MM.1S (cell line): ENCODE data around the gene PTPRN2.

Experiments used
- DNase-seq: peaks from one replicate; pipeline ENCODE4 v3.0.0-alpha.2; 2015
- H2AFZ ChIP-seq: fragments of 300-600 bp; sonication (generic); 2 replicates; pipeline ENCODE4 v1.6.0; 2016; ENCODE audit warnings: antibody characterized with exemption, low read length
- H3F3A ChIP-seq: fragments of 300-600 bp; sonication (generic); 2 replicates; pipeline ENCODE4 v1.6.1; 2016; ENCODE audit warnings: mild to moderate bottlenecking, antibody characterized with exemption, low read length, moderate library complexity, mixed read lengths; ENCODE audit not compliant: insufficient read depth
- H3K27ac ChIP-seq: fragments of 300-600 bp; sonication (generic); 2 replicates; pipeline ENCODE4 v1.5.1; 2016; ENCODE audit warnings: mild to moderate bottlenecking, low read length
- H3K27me3 ChIP-seq: fragments of 300-600 bp; sonication (generic); replicated peaks from 2 replicates; pipeline ENCODE4 v1.6.0; 2016; ENCODE audit warnings: low read length; ENCODE audit not compliant: insufficient read depth
- H3K36me3 ChIP-seq: fragments of 300-600 bp; sonication (generic); replicated peaks from 2 replicates; pipeline ENCODE4 v1.6.1; 2016; ENCODE audit warnings: mild to moderate bottlenecking, low read length, mixed read lengths; ENCODE audit not compliant: insufficient read depth
- H3K4me1 ChIP-seq: fragments of 300-600 bp; sonication (generic); 2 replicates; pipeline ENCODE4 v1.6.1; 2016; ENCODE audit warnings: low read length, mixed read lengths
- H3K4me2 ChIP-seq: fragments of 300-600 bp; sonication (generic); 2 replicates; pipeline ENCODE4 v1.6.0; 2016; ENCODE audit warnings: low read depth, low read length
- H3K4me3 ChIP-seq: fragments of 300-600 bp; sonication (generic); 2 replicates; pipeline ENCODE4 v1.5.1; 2016; ENCODE audit warnings: low read length, mixed read lengths
- H3K79me2 ChIP-seq: fragments of 300-600 bp; sonication (generic); 2 replicates; pipeline ENCODE4 v1.6.1; 2016; ENCODE audit warnings: mixed run types, low read length, mixed read lengths
- H3K9ac ChIP-seq: fragments of 300-600 bp; sonication (generic); 2 replicates; pipeline ENCODE4 v1.6.1; 2016; ENCODE audit warnings: low read length, mixed read lengths
- H3K9me2 ChIP-seq: fragments of 300-600 bp; sonication (generic); replicated peaks from 2 replicates; pipeline ENCODE4 v1.6.1; 2016; ENCODE audit warnings: mild to moderate bottlenecking, low read length, mixed read lengths; ENCODE audit not compliant: insufficient read depth
- H3K9me3 ChIP-seq: fragments of 300-600 bp; sonication (generic); replicated peaks from 2 replicates; pipeline ENCODE4 v1.6.1; 2016; ENCODE audit warnings: mild to moderate bottlenecking, low read length, mixed read lengths; ENCODE audit not compliant: insufficient read depth
- H4K20me1 ChIP-seq: fragments of 300-600 bp; sonication (generic); 2 replicates; pipeline ENCODE4 v1.6.1; 2016; ENCODE audit warnings: mild to moderate bottlenecking, low read length, moderate library complexity, mixed read lengths; ENCODE audit not compliant: insufficient read depth
- CTCF ChIP-seq: fragments of 300-600 bp; sonication (generic); IDR thresholded peaks from 2 replicates; pipeline ENCODE4 v1.5.1; 2016; ENCODE audit warnings: antibody characterized with exemption, low read length, mixed read lengths
- EZH2 ChIP-seq: fragments of 300-600 bp; sonication (generic); optimal IDR thresholded peaks from 2 replicates; pipeline ENCODE3; 2017; ENCODE audit warnings: low read depth, mild to moderate bottlenecking, antibody characterized with exemption, low read length, mixed read lengths
- EZH2phosphoT487 ChIP-seq: fragments of 300-600 bp; sonication (generic); IDR thresholded peaks from 2 replicates; pipeline ENCODE4 v1.6.1; 2018; ENCODE audit warnings: antibody characterized with exemption, low read length

Gene PTPRN2

GRCh38 chr7:158192184-158192835 is 395.3 kb downstream of the PTPRN2 start:
- no peaks in the 10 kb centered on the region for H3K36me3 ChIP-seq
- peaks cover 67% of the 10 kb centered on the region for H3K27me3 ChIP-seq
- no peak overlapping the region for H2AFZ ChIP-seq
- no peaks in the 10 kb centered on the region for H3F3A ChIP-seq
- H3K79me2 ChIP-seq, result no peaks in the 10 kb centered on the region
- H3K27ac ChIP-seq, result no peak overlapping the region
- no peak overlapping the region for H3K9ac ChIP-seq
- no peak for TF ChIP-seq CTCF
- TF ChIP-seq EZH2, result no peak
- no peak for TF ChIP-seq EZH2phosphoT487
- no peak overlapping the region for H3K4me3 ChIP-seq
- no peak for DNase-seq
- H3K9me2 ChIP-seq, result no peaks in the 10 kb centered on the region
- no peaks in the 10 kb centered on the region for H3K4me1 ChIP-seq
- H3K9me3 ChIP-seq, result no peaks in the 10 kb centered on the region
- no peaks in the 10 kb centered on the region for H4K20me1 ChIP-seq
- no peak overlapping the region for H3K4me2 ChIP-seq

DNA sequence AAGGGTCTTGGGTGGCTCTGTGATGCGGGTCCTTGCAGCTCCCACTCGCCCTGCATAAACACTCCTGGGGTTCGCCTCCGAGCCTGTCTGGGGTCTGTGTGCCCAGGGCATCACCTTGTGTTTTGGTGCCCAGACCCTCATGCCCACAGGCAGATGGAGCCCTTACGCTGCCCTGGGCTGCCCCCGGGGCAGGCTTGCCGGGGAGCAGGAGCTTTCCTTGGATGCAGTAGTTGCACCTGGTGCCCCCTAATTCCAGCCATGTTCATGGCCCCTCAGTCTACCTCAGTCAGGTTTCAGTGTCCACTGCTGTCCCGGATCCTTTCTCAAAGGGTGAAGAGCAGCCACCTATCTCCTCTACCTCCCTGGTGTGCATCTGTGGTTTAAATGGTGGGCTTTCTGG is 396.0 kb downstream of the PTPRN2 start:
- Histone ChIP-seq H3K4me2 (no peak overlapping the region), H3K9me3 (no peaks in the 10 kb centered on the region), H3K4me3 (no peak overlapping the region), H2AFZ (no peak overlapping the region), H3K27me3 (peaks cover 70% of the 10 kb centered on the region), H3F3A (no peaks in the 10 kb centered on the region), H3K36me3 (no peaks in the 10 kb centered on the region), H3K9ac (no peak overlapping the region), H4K20me1 (no peaks in the 10 kb centered on the region), H3K27ac (no peak overlapping the region), H3K4me1 (no peaks in the 10 kb centered on the region), H3K79me2 (no peaks in the 10 kb centered on the region), H3K9me2 (no peaks in the 10 kb centered on the region)
- TF ChIP-seq EZH2, result no peak
- no peak for DNase-seq

DNA sequence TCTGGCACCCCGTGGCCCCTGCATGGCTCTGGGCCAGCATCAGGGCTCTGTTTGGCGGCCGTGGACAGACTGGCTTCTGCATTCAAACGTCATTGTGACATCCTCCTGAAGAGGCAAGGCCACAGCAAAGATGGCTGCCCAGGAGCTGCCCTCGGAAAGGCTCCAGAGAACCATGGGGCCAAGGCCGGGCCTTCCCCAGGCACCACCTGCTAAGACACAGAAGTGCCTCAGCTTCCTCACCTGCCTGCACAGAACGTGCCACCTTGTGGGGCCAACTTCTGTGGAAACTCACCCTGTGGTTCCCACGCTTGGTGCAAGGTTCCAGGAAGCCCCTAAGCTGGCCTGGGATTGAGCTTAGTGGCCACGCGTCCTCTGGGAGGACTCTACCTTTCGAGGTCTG is 396.9 kb downstream of the PTPRN2 start:
- Histone ChIP-seq H3K27ac (no peak overlapping the region), H3K4me2 (no peak overlapping the region), H3K4me1 (no peaks in the 10 kb centered on the region), H3F3A (no peaks in the 10 kb centered on the region), H3K79me2 (no peaks in the 10 kb centered on the region), H4K20me1 (no peaks in the 10 kb centered on the region), H3K36me3 (no peaks in the 10 kb centered on the region), H3K9me3 (no peaks in the 10 kb centered on the region), H2AFZ (no peak overlapping the region), H3K9me2 (no peaks in the 10 kb centered on the region), H3K4me3 (no peak overlapping the region), H3K27me3 (peaks cover 67% of the 10 kb centered on the region), H3K9ac (no peak overlapping the region)
- no peak for DNase-seq
- TF ChIP-seq EZH2 (no peak), EZH2phosphoT487 (no peak)

DNA sequence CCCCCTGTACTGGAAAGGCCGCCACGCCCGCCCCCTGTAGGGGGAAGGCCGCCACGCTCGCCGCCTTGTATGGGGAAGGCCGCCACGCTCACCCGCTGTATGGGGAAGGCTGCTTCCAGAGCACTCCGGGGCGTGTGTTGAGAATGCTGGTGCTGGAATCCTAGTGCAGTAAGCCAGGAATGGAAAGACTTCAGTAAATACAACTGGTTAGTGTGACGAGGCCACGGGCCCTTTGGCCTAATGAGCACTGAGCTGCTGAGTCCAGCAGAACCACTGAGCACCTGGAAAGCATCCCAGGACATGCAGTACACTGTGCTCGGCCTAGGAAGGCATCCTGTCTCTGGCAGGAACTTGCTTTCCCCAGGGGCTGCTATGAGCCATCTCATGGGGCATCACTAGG is 398.9 kb downstream of the PTPRN2 start:
- Histone ChIP-seq H3K27ac (no peak overlapping the region), H3K9ac (no peak overlapping the region), H4K20me1 (no peaks in the 10 kb centered on the region), H3K4me1 (no peaks in the 10 kb centered on the region), H3K9me3 (no peaks in the 10 kb centered on the region), H3K79me2 (no peaks in the 10 kb centered on the region), H2AFZ (no peak overlapping the region), H3K27me3 (peaks cover 53% of the 10 kb centered on the region), H3K4me2 (no peak overlapping the region), H3K36me3 (no peaks in the 10 kb centered on the region), H3K9me2 (no peaks in the 10 kb centered on the region), H3F3A (no peaks in the 10 kb centered on the region), H3K4me3 (no peak overlapping the region)
- DNase-seq, result no peak
- TF ChIP-seq EZH2phosphoT487 (no peak), EZH2 (no peak), CTCF (no peak)
